GM18505 (cell line): ENCODE results near the gene DPF3.

Experiments used
- ATAC-seq: cut with Tn5 transposase; IDR thresholded peaks from one replicate; pipeline ENCODE4 v1.9.1; 2021; ENCODE audit not compliant: unreplicated experiment
- POLR2A ChIP-seq: IDR thresholded peaks from 4 replicates; pipeline ENCODE4 v1.6.1; 2011; ENCODE audit warnings: borderline replicate concordance; ENCODE audit not compliant: insufficient read depth, insufficient read length; ENCODE audit errors: extremely low read depth

DPF3 gene

GRCh38 chr14:72576258-72576657 lies 317.6 kb downstream of the DPF3 start:
- no peak for TF ChIP-seq POLR2A
- ATAC-seq: no peak

DNA sequence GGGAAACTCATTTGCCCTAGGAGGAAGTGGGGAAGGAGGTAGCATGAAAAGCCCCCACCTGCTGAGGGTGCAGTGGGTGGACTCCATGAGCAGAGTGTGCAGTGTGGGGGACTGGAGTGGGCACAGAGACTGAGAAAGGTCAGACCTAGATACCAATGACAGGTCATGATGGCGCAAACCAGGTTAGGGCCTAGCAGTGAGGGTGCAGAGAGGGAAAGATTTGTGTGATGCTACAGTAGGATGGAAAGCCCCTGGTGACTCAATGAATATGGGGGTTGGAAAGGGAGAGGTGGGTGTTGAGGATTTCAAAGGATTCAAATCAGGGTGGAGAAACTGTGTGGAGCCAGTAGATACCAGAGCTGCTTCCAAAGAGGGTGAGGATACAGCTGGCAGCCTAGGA lies 319.2 kb downstream of the DPF3 start:
- ATAC-seq: no peak
- TF ChIP-seq POLR2A: no peak

- no peak for TF ChIP-seq POLR2A
- no peak for ATAC-seq
These were observed 320.0 kb downstream of the DPF3 start for GRCh38 chr14:72573725-72574417.
